NCI-H1092 treated with DMSO at 0.1 percent for 48 hours (cell line): Measurements from ENCODE around the gene TMEM63A.
A peak's percentile ranks its signal among the peaks of the same experiment; 100 is the strongest.

ENCODE experiments used
- DNase-seq: peaks from one replicate; lab custom pipeline; 2025; lab: John Stamatoyannopoulos, UW

TMEM63A gene

DNA sequence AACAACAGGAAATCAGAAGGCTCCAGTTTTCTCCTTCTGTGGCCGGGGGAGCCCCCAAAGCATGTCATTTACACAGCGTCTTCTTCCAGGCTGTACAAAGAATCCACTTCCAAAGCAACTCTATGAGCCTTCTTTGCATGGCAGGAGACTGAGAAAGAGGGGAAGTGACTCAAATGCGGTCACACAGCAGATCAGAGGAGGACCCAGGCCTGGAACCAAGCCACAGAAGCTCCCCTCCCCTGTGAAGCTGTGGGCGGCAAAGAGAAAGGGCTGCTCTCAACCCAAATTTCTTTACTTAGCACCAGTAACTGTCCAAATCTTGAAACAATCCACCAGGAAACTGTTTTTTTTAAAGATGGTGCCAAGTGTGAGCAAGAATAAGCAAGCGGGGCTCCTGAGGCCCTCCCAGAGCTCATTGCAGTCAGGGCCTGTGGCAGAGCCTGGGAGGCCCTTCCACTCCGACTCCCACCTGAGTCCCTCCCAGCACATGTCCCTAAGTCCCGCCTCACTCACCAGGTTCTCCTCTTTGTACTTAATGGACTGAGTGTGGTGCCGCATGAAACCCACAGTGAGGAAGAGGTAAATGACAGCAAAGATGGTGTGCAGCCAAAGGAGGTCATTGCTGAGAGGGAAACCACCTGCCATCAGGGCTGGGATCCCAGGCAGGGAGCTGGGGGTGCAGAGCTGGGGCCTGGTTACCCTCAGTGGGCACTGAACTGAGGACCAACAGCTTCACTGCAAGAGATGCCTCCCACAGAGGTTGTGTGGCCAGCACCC lies 15.9 kb downstream of the TMEM63A start:
- no peak for DNase-seq

DNA sequence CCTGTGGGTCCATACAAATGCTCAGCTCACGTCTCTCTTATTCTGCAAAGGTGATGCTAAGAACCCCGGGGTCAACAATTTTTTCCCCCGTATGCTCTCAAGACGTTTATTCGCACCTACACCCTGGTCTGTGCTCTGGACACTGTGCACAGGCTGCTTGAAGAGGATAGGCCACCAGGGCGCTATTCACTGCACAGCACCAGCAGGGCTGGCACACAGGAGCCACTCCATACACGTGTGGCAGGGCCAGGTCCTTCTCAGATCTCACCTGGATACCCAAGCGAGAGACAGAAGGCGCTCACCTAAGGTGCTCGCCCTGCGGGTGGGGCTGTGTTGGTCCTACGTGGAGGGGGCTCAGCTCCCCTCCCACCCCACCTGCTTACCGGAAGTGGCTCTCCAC lies 16.7 kb downstream of the TMEM63A start:
- DNase-seq, result no peak

DNA sequence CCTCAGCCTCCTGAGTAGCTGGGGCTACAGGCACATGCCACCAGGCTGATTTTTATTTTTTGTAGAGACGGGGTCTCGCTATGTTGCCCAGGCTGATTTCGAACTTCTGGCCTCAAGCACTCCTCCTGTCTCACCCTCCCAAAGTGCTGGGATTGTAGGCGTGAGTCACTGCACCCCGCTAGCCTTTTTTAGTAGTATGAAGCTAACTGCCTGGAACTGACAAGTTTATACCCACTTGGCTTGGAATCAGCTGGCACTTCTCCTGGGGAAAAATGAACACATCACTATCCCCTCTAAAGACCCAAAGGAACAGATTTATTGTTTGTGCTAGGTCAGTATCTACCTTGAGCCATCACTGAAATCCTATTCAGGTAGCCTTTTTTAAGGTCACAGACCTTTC lies 19.0 kb downstream of the TMEM63A start:
- DNase-seq, result no peak

DNA sequence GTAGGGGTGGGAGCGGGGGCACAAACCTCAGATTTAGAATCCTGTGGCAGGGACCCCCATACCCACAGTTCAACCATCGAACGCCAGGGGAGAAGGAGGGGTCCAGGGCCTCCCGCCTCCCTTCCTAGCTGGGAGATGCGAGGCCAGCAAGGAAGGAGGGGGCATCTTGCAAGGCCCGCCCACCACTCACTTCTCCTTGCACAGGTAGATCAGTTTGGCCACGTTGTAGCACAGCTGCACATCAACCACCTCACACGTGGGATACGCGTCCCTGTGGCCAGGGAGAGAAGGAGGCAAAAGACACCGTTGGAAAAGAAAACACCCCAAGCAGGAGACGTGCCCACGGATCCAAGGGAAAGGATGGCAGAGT lies 19.6 kb downstream of the TMEM63A start:
- no peak for DNase-seq

DNA sequence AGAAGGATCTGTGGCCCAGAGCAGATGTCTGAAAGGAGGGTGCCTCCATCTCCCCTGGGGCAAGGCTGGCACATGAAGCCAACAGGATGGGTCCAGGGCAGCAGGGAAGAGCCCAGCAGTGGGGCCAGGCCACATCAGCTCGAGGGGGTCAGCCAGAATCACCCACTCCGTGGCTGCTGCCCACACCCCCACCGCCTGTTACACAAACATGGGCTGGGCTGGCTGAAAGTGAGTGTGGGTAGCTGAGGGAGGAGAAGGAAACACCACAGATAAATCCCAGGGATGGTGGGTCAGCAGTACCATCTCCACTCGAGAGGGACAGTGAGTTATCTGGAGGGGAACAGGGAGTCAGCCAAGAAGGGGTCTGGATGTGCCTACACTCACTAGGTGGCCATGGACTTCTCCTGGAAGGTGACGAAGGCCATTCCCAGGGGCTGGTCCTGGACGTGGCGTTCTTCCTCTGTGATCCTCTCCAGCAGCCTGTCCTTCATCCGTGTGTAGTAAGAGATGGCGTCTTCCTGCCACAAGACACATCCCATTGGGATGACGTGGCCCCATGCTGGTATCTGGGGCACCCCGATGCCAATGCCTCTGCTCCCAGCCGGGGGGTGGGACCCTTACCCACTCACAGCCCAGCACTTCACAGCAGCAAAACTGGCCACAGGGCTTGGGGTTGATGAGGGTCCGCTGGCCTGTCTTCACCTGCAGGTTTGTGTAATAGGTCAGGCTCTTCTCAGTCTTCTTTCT lies 20.2 kb downstream of the TMEM63A start:
- DNase-seq, result no peak

DNA sequence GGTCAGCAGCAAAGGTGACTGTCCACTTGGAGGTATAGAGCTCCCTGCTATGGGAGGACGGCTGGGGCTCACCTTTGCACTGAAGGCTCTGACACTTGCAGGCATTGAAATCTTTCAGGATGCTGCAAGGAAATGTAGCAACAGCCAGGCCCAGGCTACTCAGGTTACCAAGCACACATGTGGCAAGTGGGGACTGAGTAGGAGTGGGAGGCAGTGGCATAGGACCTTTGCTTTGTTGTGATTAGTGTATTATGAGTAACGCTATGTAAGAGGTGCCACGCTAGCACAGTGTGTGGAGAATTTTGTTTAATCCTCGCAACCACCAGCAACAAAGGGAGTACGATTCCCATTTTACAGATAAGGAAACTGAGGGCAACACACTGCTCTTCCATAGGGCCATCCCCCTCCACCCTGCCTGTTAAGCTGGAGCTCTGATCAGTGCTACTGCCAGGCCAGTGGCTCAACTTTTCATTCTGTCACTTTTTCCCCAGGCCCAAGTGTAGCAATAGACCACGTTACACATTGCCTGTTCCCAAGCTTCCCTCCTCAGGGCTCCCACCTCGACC lies 21.2 kb downstream of the TMEM63A start:
- DNase-seq, result no peak

DNA sequence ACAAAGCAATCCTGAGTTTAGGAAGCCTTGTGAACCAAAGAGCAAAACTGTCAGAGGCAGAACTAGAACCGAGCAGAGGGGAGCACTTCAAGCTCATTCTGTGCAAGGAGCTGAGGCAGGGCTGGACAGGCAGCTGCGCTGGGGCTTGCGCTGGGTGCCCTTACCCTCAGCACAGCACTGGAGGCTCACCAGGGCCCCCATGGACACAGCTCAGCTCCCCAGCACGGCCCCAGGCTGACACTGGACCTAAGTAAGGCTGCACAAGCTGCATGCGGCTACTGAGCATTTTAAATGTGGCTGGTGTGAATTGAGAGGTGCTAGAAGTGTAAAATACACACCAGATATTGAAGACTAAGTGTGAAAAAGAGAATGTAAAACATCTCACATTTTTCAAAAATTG lies 22.1 kb downstream of the TMEM63A start:
- DNase-seq, result no peak

DNA sequence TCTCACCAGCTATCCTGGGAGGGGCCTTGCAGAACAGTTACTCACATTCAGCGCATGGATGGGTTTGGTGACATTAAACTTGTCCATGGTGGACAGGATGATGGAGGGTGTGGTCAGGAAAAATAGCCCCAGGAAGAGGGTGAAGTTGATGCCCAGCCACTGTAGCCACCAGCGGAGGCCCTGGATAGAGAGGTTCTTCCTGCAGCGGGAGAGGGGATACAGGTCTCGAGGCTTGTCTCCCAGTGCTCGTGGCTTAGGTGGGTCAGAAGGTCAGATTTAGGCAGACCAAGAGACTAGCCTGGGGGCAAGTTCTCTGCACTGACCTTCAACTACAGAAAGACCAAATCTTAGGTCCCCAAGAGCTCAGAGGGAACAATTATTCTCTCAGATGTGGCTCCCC lies 23.0 kb downstream of the TMEM63A start:
- no peak for DNase-seq

DNA sequence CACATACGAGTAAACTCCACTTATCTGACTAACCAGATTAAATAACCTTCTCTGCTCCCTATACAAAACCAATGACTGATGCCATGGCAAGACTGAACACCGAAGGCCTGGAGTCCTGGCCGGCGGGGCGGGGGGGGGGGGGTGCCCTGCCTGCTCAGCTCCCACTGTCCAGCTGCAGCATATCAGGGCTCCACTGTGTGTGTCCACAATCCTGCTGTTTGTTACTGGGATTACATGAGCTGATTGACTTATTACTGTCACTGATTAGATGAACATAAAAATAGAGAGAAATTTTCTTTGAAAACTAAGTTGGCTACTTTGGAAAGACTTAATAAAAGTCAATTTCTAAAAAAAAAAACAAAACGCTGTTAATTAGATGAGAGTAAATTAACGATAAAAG lies 24.9 kb downstream of the TMEM63A start:
- DNase-seq, result no peak

DNA sequence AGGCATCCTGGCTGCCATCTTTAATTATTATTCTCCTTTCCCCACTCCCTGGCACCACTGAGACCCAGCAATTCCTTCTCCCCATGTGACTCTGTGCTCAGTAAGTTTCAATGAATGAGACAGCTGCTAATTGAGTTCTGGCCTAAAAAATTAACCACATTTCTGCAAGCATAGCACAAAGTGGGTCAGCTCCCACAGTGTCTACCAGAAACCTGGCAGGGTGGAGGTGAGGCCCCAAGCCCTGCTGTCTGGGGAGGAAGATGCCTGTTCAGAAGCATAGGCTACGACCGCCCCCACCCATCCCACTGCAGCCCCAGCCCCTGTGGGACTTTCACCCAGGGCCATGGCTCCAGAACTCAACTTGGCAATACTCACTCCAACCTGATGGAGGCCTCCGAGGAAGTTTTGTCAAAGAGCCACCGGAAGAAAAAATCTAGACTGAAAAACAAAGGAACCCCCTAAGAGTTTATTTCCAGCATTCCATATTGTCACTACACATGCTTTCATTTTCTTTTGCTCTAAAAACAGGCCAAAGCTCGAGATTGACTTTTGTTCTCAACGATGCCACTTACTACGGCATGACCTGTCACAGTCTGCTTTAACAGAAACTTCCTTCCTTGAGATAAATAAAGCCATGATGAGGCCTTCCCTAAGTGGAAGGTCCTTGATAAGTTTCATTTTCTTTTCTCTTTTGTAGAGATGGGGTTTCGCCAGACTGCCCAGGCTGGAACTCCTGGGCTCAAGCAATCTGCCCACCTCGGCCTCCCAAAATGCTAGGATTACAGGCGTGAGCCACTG lies 26.5 kb downstream of the TMEM63A start:
- no peak for DNase-seq

DNA sequence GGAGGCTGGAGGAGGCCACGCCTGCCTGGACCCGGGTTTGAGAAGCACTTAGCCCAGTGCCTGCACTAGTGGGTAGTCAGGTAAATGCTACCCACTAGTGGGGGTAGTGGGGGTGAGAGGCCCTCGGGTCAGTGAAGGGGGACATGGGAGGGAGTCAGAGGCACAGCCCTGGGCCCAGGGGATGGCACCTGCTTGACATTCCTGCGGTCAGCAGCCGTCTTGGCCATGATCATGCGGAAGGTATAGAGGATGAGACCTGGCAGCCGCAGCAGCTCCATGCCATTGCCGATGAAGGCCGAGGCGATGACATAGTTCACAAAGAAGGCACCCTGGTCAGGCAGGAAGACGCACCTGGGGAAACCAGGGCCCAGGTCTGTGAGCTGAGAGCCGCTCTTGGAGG lies 28.7 kb downstream of the TMEM63A start:
- no peak for DNase-seq

DNA sequence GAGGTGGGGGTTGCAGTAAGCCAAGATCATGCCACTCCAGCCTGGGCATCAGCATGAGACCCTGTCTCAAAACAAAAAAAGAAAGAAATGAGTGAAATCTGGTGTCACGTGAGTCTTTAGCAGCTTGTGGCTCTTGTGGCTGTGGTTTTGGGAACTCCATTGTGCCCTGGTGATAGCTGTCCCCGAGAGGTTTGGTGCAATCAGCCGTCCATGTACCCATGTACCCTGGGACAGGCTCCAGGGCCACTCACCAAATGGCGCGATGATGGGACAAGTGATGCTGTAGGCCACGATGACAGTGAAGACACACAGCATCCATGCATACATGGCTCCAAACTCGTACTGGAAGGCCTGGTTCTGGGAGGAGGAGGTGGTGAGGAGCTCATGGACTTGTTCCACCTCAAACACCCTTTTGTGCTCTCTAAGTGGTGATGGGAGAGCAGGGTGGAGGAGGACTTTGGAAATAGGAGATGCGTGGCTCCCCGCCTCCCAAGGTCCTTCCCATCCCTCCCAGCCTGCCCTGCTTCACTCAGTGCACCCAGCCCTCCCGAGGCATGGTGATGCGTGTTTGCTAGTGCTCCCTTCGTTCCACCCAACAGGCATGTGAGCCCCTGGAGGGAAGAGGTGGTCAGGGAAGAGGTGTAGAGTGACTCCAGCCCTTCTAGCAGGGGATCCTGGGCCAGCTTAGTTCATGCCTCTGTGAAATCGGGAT lies 29.6 kb downstream of the TMEM63A start:
- no peak for DNase-seq

DNA sequence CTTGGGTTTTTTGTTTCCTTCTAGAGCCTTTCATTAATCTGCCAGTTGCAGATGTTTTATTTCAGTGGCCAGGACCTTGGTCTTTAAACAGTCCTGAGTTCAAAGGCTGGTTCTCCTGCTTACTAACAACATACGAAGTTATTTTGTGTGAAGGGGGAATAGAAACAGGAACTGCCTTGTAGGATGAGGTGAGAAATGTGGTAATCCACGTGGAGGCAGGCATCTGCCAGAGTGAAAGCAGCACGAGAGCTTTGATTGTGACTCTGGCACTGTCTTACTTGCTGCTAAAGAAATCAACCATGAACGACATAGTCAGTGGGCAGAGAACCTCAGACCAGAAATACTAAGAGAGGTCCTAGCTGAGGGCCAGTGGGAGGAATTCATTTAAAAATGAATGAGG lies 30.4 kb downstream of the TMEM63A start:
- DNase-seq, result no peak

DNA sequence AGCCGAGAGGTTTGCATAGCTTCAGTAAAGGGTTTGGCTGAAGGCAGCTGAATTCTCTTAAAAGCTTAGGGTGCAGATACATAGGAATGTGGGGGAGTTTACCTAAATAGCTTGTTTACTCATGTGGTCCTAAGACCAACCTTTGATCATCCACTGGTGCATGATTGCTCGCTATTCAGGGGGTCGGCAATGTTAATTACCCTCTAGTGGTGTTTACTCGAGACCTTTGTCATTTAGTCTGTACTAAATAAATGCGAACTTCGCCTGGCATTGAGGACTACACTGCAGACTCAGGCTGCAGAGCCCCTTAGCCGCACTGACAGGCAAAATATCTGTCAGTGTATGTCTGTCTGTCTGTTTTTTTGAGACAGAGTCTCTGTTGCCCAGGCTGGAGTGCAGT lies 31.8 kb downstream of the TMEM63A start:
- DNase-seq, result no peak

DNA sequence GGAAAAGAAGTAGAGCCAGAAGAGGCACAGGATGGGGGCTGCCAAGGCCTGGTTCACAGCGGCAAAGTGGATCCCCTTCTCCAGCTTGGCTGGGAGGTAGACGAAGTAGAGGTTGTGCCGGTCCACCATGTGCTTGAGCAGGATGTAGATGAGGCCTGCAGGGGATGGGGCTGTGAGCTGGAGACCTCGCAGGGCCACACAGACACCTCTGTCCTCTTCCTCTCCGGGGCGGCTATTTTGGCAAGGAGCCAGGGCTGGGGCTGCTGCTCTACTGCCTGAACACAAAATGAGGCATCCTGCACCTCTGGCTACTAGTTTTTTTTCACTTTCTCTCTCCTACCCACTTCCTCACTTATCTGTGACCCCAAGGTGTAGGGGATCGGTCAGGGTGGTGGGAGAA lies 32.3 kb downstream of the TMEM63A start:
- DNase-seq, result no peak

DNA sequence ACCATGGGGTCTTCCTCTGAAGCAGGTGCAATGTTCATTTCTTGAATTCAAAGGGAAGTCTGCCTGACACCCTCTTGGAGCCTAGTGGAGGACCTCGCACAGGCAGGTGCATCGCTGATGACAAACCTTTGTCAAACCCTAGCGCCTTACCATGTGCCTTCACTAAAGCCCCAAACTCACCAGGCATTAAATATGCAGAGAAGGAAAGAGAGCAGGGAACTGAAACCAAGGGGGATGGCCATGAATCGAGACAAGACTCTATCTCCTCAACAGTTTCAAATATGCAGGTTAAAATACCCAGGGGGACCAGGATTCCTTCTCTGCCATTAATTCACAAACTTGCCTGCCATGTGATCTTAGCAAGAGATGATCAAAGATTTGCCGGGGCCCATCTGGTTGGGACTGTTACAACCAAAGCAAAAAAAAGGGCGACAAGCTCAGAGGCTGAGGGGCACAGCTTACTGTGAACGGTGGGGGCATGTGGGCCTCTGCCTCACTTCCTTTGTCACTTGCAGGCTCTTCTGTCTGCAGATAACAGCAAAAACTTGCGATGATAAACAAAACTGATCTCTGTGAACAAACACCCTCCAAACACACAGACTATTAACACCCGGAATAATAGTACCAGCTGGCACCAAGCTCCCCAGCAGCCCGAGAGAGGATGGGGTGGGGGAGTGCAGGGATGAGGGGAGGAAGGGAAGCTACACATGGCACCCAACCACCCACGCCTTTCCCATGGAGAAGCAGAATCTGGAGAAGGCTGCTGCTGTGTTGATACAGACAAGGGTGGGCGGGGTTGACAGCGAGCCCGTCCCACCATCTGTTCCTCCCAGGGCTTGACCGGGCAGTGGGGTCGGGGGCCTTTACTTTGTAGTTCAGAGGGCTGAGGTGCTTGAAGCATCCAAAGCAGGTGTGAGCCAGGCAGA lies 33.9 kb downstream of the TMEM63A start:
- no peak for DNase-seq

DNA sequence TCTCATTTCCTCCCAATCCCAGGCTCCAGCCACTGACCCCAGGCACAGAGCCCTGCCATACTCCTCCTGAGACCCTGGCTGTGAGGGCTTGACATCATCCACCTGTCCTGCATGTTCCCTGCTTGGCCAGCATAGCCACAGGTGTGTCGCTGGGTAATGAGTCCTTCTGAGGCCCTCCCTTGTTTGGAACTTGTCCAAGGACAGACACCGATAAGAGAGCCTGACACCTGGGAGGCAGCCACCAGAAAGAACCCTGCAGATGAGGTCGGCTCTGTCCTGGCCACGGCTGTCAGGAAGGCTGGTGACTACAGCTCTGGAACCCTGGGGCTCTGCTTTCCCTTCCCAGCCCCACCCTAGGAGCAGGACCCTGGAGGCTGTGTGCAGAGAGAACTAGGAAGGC lies 34.6 kb downstream of the TMEM63A start:
- peak; percentile 43 for DNase-seq

DNA sequence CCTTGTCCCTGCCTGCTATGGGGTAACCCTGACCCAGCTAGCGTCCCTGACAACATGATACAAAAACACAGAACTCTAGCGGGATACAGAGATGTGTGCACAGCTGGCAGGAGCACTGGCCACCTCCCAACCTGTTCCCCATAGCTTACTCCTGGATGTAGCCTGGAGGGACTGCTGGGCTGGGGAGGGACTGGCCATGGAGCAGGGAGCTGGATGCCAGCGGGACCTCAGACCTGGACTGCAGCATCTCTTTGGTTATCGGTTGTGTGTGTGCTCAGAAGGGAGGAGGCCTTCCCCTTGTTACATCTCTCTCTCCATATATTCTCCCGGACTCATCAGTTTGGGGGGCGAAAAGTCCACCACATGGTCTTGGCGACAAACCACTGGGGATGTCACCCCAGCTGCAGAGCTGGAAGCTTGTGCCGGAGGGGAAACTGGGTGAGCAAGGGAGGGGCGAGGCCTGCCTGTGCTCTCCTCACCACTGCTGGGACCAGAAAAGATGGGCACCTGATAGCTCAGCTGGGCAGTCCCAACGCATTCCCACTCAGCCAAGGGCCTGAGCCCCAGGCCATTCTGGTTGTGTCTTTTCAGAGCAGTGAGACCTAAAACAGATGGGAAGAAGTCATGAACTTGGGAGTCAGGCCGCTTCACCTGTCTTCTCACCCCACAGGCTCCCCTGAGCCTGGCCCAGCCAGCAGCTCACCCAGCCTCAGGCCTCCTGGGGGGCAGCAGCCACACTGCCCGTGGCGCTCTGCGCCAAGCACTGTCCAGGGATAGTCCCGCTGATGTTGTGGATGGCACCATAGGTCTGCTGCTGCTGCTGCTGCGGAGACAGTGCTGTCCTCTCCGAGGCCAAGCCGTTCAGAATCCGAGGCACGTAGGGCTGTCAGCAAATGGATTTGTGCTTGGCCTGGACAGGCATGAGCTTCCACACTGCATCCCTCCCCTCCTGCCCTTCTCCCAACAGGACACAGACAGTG lies 35.6 kb downstream of the TMEM63A start:
- no peak for DNase-seq

DNA sequence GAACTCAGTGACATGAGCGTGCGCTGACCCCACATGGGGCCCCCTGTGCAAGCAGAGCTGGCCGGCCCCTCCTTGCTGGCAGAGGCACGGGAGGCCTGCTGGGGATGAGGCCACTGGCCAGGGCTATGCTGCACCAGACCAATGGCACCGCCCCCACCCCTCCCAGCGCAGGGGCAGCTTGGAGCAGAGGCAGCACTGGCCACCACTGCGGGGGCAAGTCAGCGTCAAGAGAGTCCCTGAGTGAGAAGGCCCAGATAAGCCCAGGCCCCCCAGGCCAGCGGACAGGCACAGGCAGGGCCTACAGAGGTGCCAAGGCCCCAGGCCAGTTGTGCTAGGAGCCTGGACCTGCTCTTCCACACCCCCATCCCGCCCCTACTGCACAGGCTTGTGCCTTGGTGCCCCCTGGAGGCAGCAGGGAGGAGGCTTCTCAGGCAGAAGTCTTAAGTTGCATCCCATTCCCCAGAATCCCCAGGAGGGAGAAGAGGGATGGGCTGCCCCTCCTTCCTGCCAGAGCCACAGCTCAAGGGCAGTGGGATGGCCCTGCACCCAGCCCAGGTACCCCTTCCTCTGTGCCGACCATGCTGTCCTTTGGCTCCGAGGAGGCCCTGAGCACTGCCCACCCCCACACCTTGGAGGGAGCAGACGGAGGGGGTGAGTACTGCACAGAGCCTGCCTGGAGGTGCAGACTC lies 36.5 kb downstream of the TMEM63A start:
- DNase-seq, result peak; percentile 45
